AG09309 (cell line): Measurements from ENCODE around the gene CNN3.

Source experiments
- DNase-seq: peaks from one replicate; pipeline ENCODE4 v3.0.0-alpha.2; 2010; ENCODE audit warnings: low read depth
- H3K4me3 ChIP-seq: 2 replicates; pipeline ENCODE4 v1.5.1; 2011; ENCODE audit warnings: mild to moderate bottlenecking, low read depth, low read length, moderate library complexity; ENCODE audit not compliant: control insufficient read depth
- CTCF ChIP-seq: IDR thresholded peaks from 2 replicates; pipeline ENCODE4 v1.5.1; 2011; ENCODE audit warnings: mild to moderate bottlenecking, low read depth, low read length, inconsistent platforms; ENCODE audit not compliant: insufficient read depth, control insufficient read depth; ENCODE audit errors: missing control alignments

CNN3 gene

GRCh38 chr1:94919241-94920030 is 7.5 kb downstream of the CNN3 start:
- no peak overlapping the region for H3K4me3 ChIP-seq
- DNase-seq: no peak
- TF ChIP-seq CTCF: no peak

GRCh38 chr1:94917251-94917650 is 9.7 kb downstream of the CNN3 start:
- DNase-seq: no peak
- H3K4me3 ChIP-seq: no peak overlapping the region
- no peak for TF ChIP-seq CTCF

DNA sequence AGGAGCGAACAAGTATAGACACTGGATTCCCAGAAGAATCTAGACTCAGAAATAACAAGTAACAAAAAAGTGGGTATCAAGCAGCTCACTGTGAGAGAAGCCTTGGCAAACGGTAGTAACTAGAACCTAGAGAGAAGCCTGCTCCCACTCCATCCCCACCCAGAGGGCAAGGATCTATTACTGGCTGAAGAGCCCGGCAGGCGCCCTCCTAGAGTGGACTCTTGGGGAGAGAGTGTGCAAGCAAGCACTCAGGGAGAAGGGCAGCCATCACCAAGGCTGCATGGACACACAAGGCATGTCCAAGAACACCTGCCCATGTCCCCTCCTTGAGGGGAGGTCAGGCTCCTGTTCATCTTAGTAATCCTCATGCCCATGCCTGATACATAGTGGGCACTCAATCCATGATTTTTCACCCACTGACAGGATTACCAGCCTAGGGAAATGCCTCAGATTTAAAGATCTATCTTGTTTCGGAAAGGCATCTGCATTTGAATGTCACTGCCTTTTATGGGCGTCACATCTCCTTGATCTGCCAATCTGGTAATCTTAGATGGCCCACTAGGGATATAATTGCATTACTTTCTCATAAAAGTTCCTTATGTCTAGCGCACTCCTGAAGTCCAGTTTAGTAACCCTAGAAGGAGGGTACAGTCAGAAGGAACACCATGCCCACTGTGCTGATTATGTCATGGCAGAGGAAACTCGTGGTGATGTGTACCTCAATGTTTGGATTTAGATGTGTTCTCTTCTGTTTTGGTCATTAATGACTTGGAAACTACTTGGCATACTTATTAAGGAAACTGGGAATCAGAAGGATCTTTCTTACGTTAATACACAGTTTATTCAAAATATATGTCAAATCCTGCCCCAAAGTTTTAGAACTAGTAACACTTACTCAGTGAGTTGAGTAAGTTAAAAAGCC is 14.4 kb downstream of the CNN3 start:
- no peak overlapping the region for H3K4me3 ChIP-seq
- no peak for DNase-seq
- TF ChIP-seq CTCF: no peak

GRCh38 chr1:94909486-94909885 is 17.4 kb downstream of the CNN3 start:
- DNase-seq: no peak
- no peak overlapping the region for H3K4me3 ChIP-seq

DNA sequence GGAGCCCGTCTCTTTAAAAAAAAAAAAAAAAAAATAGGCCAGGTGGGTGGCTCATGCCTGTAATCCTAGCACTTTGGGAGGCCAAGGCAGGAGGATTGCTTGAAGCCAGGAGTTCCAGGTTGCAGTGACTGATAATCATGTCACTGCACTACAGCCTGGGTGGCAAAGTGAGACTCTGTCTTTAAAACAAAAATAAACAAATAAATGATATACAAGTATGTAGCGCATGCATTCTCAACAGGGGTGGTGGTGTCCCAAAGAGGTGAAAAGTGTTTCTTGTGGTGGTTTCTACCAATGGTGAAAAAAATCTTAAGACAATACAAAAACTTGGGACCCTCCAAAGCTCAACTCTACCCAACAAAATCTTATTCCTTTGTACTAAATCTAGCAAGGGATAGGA is 17.9 kb downstream of the CNN3 start:
- DNase-seq: no peak
- no peak for TF ChIP-seq CTCF
- H3K4me3 ChIP-seq: no peak overlapping the region

More at GRCh38 chr1:94909486-94909885, 17.4 kb downstream of the CNN3 start:
- no peak for TF ChIP-seq CTCF

GRCh38 chr1:94908190-94908589 is 18.7 kb downstream of the CNN3 start:
- DNase-seq: no peak
- TF ChIP-seq CTCF: no peak

More at GRCh38 chr1:94908190-94908589, 18.7 kb downstream of the CNN3 start:
- no peak overlapping the region for H3K4me3 ChIP-seq
